PFSK-1 (cell line): ENCODE results near the gene CLSTN1.

ENCODE experiments used
- POLR2AphosphoS5 ChIP-seq: IDR thresholded peaks from 2 replicates; pipeline ENCODE4 v1.6.1; 2012; ENCODE audit warnings: low read depth, mild to moderate bottlenecking, control low read depth, low read length, moderate library complexity
- SIN3A ChIP-seq: IDR thresholded peaks from 2 replicates; pipeline ENCODE4 v1.6.1; 2012; ENCODE audit warnings: mild to moderate bottlenecking, low read length, moderate library complexity, borderline replicate concordance; ENCODE audit not compliant: insufficient read depth
- TAF1 ChIP-seq: IDR thresholded peaks from 2 replicates; pipeline ENCODE4 v1.6.1; 2012; ENCODE audit warnings: low read length, control low read depth, borderline replicate concordance; ENCODE audit not compliant: insufficient read depth
- TF ChIP-seq, protein P1 (sequence below), 2 experiments: IDR thresholded peaks; 2 replicates each; pipeline versions ENCODE4 v1.6.1 to v1.8.0; 2011 to 2012; ENCODE audit warnings: low read depth in 2 of 2, low read length in 2 of 2, control low read depth in 1 of 2, inconsistent platforms in 1 of 2, mild to moderate bottlenecking in 1 of 2, moderate library complexity in 1 of 2; ENCODE audit not compliant: insufficient read depth in 1 of 2

- TF ChIP-seq TAF1 (no peak), POLR2AphosphoS5 (no peak), SIN3A (no peak)
- TF ChIP-seq, protein P1, sequence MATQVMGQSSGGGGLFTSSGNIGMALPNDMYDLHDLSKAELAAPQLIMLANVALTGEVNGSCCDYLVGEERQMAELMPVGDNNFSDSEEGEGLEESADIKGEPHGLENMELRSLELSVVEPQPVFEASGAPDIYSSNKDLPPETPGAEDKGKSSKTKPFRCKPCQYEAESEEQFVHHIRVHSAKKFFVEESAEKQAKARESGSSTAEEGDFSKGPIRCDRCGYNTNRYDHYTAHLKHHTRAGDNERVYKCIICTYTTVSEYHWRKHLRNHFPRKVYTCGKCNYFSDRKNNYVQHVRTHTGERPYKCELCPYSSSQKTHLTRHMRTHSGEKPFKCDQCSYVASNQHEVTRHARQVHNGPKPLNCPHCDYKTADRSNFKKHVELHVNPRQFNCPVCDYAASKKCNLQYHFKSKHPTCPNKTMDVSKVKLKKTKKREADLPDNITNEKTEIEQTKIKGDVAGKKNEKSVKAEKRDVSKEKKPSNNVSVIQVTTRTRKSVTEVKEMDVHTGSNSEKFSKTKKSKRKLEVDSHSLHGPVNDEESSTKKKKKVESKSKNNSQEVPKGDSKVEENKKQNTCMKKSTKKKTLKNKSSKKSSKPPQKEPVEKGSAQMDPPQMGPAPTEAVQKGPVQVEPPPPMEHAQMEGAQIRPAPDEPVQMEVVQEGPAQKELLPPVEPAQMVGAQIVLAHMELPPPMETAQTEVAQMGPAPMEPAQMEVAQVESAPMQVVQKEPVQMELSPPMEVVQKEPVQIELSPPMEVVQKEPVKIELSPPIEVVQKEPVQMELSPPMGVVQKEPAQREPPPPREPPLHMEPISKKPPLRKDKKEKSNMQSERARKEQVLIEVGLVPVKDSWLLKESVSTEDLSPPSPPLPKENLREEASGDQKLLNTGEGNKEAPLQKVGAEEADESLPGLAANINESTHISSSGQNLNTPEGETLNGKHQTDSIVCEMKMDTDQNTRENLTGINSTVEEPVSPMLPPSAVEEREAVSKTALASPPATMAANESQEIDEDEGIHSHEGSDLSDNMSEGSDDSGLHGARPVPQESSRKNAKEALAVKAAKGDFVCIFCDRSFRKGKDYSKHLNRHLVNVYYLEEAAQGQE (IDR thresholded peaks at IDR 0.05; ENCODE audit: insufficient read depth in 1 of 2, low read depth in 2 of 2, low read length in 2 of 2) = no peak
Observed at GRCh38 chr1:9776685-9777084, 47.1 kb downstream of the CLSTN1 start.
